Measurements from ENCODE around the gene ETV4. TPM values are rescaled to one million over a fixed set of nuclear protein-coding genes. Genes with fewer than 3 reads are reported as not detected.
"Not testable (repeated sequence)": the region's sequence is repeated elsewhere in the genome, so short reads cannot be mapped to it uniquely, and the experiment has no call there.

ETV4 gene
- total RNA-seq, 1 donor from 2014 or later: not detected

GRCh38 chr17:43517615-43518386 is 28.3 kb downstream of the ETV4 start:
- Mint-ChIP-seq H3K27ac (ENCODE audit: unreplicated experiment) (no peak overlapping the region), H3K36me3 (ENCODE audit: unreplicated experiment) (no peaks in the 10 kb centered on the region), H3K4me3 (ENCODE audit: unreplicated experiment) (no peak overlapping the region), H3K27me3 (ENCODE audit: unreplicated experiment) (no peaks in the 10 kb centered on the region), H3K9me3 (ENCODE audit: unreplicated experiment) (no peaks in the 10 kb centered on the region), H3K4me1 (ENCODE audit: low read depth, unreplicated experiment) (no peaks in the 10 kb centered on the region)
- DNase-seq: no peak
- TF ChIP-seq CTCF (IDR thresholded peaks at IDR 0.05; ENCODE audit: partially characterized antibody, unreplicated experiment): no peak

GRCh38 chr17:43517161-43517560 is 29.0 kb downstream of the ETV4 start:
- no peak for DNase-seq
- no peak overlapping the region for H3K4me3 Mint-ChIP-seq (ENCODE audit: unreplicated experiment)
- TF ChIP-seq CTCF (IDR thresholded peaks at IDR 0.05; ENCODE audit: partially characterized antibody, unreplicated experiment): no peak
- H3K9me3 Mint-ChIP-seq (ENCODE audit: unreplicated experiment): no peaks in the 10 kb centered on the region
- H3K36me3 Mint-ChIP-seq (ENCODE audit: unreplicated experiment): peaks cover 4% of the 10 kb centered on the region
- H3K4me1 Mint-ChIP-seq (ENCODE audit: low read depth, unreplicated experiment): no peaks in the 10 kb centered on the region
- H3K27ac Mint-ChIP-seq (ENCODE audit: unreplicated experiment): no peak overlapping the region
- no peaks in the 10 kb centered on the region for H3K27me3 Mint-ChIP-seq (ENCODE audit: unreplicated experiment)

- Mint-ChIP-seq H3K9me3 (ENCODE audit: unreplicated experiment) (no peaks in the 10 kb centered on the region), H3K27me3 (ENCODE audit: unreplicated experiment) (no peaks in the 10 kb centered on the region), H3K4me3 (ENCODE audit: unreplicated experiment) (no peak overlapping the region), H3K27ac (ENCODE audit: unreplicated experiment) (no peak overlapping the region), H3K36me3 (ENCODE audit: unreplicated experiment) (peaks cover 5% of the 10 kb centered on the region), H3K4me1 (ENCODE audit: low read depth, unreplicated experiment) (no peaks in the 10 kb centered on the region)
- no peak for DNase-seq
- TF ChIP-seq CTCF (IDR thresholded peaks at IDR 0.05; ENCODE audit: partially characterized antibody, unreplicated experiment): no peak
These were observed 30.5 kb downstream of the ETV4 start for GRCh38 chr17:43515656-43516055.

GRCh38 chr17:43511199-43511598 is 34.9 kb downstream of the ETV4 start:
- DNase-seq; H3K36me3 Mint-ChIP-seq (ENCODE audit: unreplicated experiment); H3K27me3 Mint-ChIP-seq (ENCODE audit: unreplicated experiment); H3K27ac Mint-ChIP-seq (ENCODE audit: unreplicated experiment); H3K4me1 Mint-ChIP-seq (ENCODE audit: low read depth, unreplicated experiment); H3K4me3 Mint-ChIP-seq (ENCODE audit: unreplicated experiment); H3K9me3 Mint-ChIP-seq (ENCODE audit: unreplicated experiment): not testable (repeated sequence)

- H3K9me3 Mint-ChIP-seq (ENCODE audit: unreplicated experiment); H3K36me3 Mint-ChIP-seq (ENCODE audit: unreplicated experiment); H3K27me3 Mint-ChIP-seq (ENCODE audit: unreplicated experiment); DNase-seq; H3K27ac Mint-ChIP-seq (ENCODE audit: unreplicated experiment); H3K4me3 Mint-ChIP-seq (ENCODE audit: unreplicated experiment); H3K4me1 Mint-ChIP-seq (ENCODE audit: low read depth, unreplicated experiment): not testable (repeated sequence)
These were observed 36.7 kb downstream of the ETV4 start for GRCh38 chr17:43509440-43509839.

GRCh38 chr17:43490621-43491020 is 55.5 kb downstream of the ETV4 start:
- no peak for DNase-seq
- TF ChIP-seq CTCF (IDR thresholded peaks at IDR 0.05; ENCODE audit: partially characterized antibody, unreplicated experiment): no peak
- Mint-ChIP-seq H3K4me1 (ENCODE audit: low read depth, unreplicated experiment) (no peaks in the 10 kb centered on the region), H3K36me3 (ENCODE audit: unreplicated experiment) (no peaks in the 10 kb centered on the region), H3K27me3 (ENCODE audit: unreplicated experiment) (no peaks in the 10 kb centered on the region), H3K27ac (ENCODE audit: unreplicated experiment) (no peak overlapping the region), H3K9me3 (ENCODE audit: unreplicated experiment) (peaks cover 3% of the 10 kb centered on the region), H3K4me3 (ENCODE audit: unreplicated experiment) (no peak overlapping the region)

All from glutamatergic neuron (in vitro differentiated cells).